SK-N-SH treated with all-trans-retinoic acid at 6 μM for 48 hours (cell line): ENCODE data around the gene ADPRHL1.

Source experiments
- ARNTL ChIP-seq: fragments of 450-650 bp; formaldehyde crosslinking; IDR thresholded peaks from 2 replicates; pipeline ENCODE4 v1.5.0; 2020; ENCODE audit warnings: low read depth, mild to moderate bottlenecking, moderate library complexity, borderline replicate concordance
- CREB5 ChIP-seq: fragments of 250-450 bp; sonication (Bioruptor Pico); IDR thresholded peaks from 2 replicates; pipeline ENCODE4 v1.5.1; 2020; ENCODE audit warnings: low read depth, mild to moderate bottlenecking, moderate library complexity
- CSRNP3 ChIP-seq: fragments of 250-450 bp; sonication (Bioruptor Pico); IDR thresholded peaks from 2 replicates; pipeline ENCODE4 v1.5.1; 2021; ENCODE audit warnings: mild to moderate bottlenecking, moderate library complexity
- OSR1 ChIP-seq: fragments of 250-450 bp; sonication (Bioruptor Pico); IDR thresholded peaks from 2 replicates; pipeline ENCODE4 v1.8.0; 2022; ENCODE audit warnings: moderate library complexity, mild to moderate bottlenecking, inconsistent platforms
- PATZ1 ChIP-seq: fragments of 250-450 bp; sonication (Bioruptor Pico); IDR thresholded peaks from 2 replicates; pipeline ENCODE4 v1.8.0; 2020; ENCODE audit warnings: mild to moderate bottlenecking, moderate library complexity, borderline replicate concordance
- SNAI2 ChIP-seq: fragments of 250-450 bp; sonication (Bioruptor Pico); IDR thresholded peaks from 2 replicates; pipeline ENCODE4 v1.5.0; 2020; ENCODE audit warnings: mild to moderate bottlenecking, moderate library complexity
- TOX ChIP-seq: fragments of 250-450 bp; sonication (Bioruptor Pico); IDR thresholded peaks from 2 replicates; pipeline ENCODE4 v1.8.0; 2021; ENCODE audit warnings: mild to moderate bottlenecking, moderate library complexity, borderline replicate concordance
- ZC3H10 ChIP-seq: fragments of 250-450 bp; sonication (Bioruptor Pico); IDR thresholded peaks from 2 replicates; pipeline ENCODE4 v1.5.1; 2021; ENCODE audit warnings: mild to moderate bottlenecking, moderate library complexity
- ZFP3 ChIP-seq: fragments of 250-450 bp; sonication (Bioruptor Pico); IDR thresholded peaks from 2 replicates; pipeline ENCODE4 v1.5.0; 2020; ENCODE audit warnings: mild to moderate bottlenecking, moderate library complexity
- ZFP30 ChIP-seq: fragments of 450-650 bp; formaldehyde crosslinking; IDR thresholded peaks from 2 replicates; pipeline ENCODE4 v1.5.0; 2022; ENCODE audit warnings: mild to moderate bottlenecking, moderate library complexity
- ZNF565 ChIP-seq: fragments of 450-650 bp; formaldehyde crosslinking; conservative IDR thresholded peaks from 2 replicates; pipeline ENCODE4 v1.5.0; 2020; ENCODE audit warnings: low read depth, mild to moderate bottlenecking, moderate library complexity
- TF ChIP-seq, protein P1 (sequence below): fragments of 250-450 bp; sonication (Bioruptor Pico); IDR thresholded peaks from 2 replicates; pipeline ENCODE4 v1.5.0; 2020; ENCODE audit warnings: mild to moderate bottlenecking, moderate library complexity

DNA sequence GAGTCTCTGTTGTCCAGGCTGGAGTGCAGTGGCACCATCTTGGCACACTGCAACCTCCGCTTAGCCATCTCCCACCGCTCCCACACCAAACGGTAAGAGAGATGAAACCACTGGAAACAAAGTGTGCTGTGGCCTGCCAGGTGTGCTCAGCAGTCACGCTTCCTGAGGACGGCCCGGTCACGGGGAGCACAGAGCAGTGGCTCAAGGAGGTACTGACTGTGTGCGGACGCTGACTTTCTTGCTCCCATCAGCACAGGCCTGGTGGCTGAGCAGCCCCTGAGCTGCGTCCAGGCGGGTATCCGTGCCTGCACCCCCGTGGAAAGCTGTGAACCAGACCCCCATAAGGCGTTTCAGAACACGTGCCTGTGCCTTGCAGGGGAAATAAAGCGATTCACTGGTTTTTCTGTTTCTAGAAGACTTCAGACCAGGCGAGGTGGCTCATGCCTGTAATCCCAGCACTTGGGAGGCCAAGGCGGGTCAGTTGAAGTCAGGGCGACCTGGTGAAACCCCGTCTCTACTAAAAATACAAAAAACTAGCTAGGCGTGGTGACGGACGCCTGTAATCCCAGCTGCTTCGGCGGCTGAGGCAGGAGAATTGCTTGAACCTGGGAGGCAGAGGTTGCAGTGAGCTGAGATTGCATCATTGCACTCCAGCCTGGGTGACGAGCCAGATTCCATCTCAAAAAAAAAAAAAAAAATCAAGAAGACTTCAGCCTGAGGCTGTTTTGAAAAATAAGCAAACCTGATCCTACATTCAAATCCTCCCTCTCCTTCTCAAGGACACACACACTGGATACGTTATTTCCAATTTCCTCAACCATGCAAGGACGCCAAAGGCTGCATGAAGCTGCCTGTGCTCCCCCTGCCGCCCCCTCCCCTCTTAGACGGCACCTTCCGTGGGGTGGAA lies 25.5 kb downstream of the ADPRHL1 start:
- TF ChIP-seq ZFP30 (CRISPR knock-in tag) = no peak
- no peak for TF ChIP-seq ARNTL (CRISPR knock-in tag)
- no peak for TF ChIP-seq CSRNP3 (CRISPR knock-in tag)
- TF ChIP-seq ZC3H10 (CRISPR knock-in tag) = no peak
- TF ChIP-seq, protein P1, sequence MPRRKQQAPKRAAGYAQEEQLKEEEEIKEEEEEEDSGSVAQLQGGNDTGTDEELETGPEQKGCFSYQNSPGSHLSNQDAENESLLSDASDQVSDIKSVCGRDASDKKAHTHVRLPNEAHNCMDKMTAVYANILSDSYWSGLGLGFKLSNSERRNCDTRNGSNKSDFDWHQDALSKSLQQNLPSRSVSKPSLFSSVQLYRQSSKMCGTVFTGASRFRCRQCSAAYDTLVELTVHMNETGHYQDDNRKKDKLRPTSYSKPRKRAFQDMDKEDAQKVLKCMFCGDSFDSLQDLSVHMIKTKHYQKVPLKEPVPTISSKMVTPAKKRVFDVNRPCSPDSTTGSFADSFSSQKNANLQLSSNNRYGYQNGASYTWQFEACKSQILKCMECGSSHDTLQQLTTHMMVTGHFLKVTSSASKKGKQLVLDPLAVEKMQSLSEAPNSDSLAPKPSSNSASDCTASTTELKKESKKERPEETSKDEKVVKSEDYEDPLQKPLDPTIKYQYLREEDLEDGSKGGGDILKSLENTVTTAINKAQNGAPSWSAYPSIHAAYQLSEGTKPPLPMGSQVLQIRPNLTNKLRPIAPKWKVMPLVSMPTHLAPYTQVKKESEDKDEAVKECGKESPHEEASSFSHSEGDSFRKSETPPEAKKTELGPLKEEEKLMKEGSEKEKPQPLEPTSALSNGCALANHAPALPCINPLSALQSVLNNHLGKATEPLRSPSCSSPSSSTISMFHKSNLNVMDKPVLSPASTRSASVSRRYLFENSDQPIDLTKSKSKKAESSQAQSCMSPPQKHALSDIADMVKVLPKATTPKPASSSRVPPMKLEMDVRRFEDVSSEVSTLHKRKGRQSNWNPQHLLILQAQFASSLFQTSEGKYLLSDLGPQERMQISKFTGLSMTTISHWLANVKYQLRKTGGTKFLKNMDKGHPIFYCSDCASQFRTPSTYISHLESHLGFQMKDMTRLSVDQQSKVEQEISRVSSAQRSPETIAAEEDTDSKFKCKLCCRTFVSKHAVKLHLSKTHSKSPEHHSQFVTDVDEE (CRISPR knock-in tag) = no peak
- no peak for TF ChIP-seq OSR1
- TF ChIP-seq CREB5 (CRISPR knock-in tag) = no peak
- TF ChIP-seq PATZ1 (CRISPR knock-in tag) = no peak
- no peak for TF ChIP-seq ZNF565 (CRISPR knock-in tag)
- TF ChIP-seq SNAI2 (CRISPR knock-in tag) = no peak
- TF ChIP-seq ZFP3 (CRISPR knock-in tag) = no peak
- no peak for TF ChIP-seq TOX (CRISPR knock-in tag)
